HepG2 (cell line): ENCODE measurements around the gene FAM156B. TPM values are rescaled to one million over a fixed set of nuclear protein-coding genes. Genes with fewer than 3 reads are reported as not detected.

Experiments
- BORCS8-MEF2B ChIP-seq: sonication (generic); formaldehyde crosslinking; IDR thresholded peaks from 2 replicates; pipeline ENCODE4 v1.8.0; 2022; ENCODE audit warnings: mild to moderate bottlenecking, missing genetic modification reagents
- CSRNP1 ChIP-seq: sonication (generic); formaldehyde crosslinking; IDR thresholded peaks from 2 replicates; pipeline ENCODE4 v1.8.1; 2023; ENCODE audit warnings: mild to moderate bottlenecking, missing genetic modification reagents
- ETV5 ChIP-seq: IDR thresholded peaks from 2 replicates; pipeline ENCODE4 v1.6.1; 2018; ENCODE audit warnings: missing biosample characterization, missing genetic modification reagents, inconsistent platforms, borderline replicate concordance
- MAFK ChIP-seq, 2 experiments: IDR thresholded peaks in 1 of 2; conservative IDR thresholded peaks in 1 of 2; 2 replicates each; pipeline ENCODE4 v1.6.1; 2011; ENCODE audit warnings: improper control_type of control experiment in 2 of 2, low read length in 2 of 2
- MAX ChIP-seq: IDR thresholded peaks from 2 replicates; pipeline ENCODE4 v1.6.1; 2012; ENCODE audit warnings: inconsistent platforms
- NR3C1 ChIP-seq: sonication (generic); formaldehyde crosslinking; IDR thresholded peaks from 2 replicates; pipeline ENCODE4 v1.4.0; 2020; ENCODE audit warnings: missing genetic modification reagents
- PHF21A ChIP-seq: sonication (generic); formaldehyde crosslinking; IDR thresholded peaks from 2 replicates; pipeline ENCODE4 v1.5.0; 2020; ENCODE audit warnings: mild to moderate bottlenecking, missing genetic modification reagents
- PRMT3 ChIP-seq: sonication (generic); formaldehyde crosslinking; IDR thresholded peaks from 2 replicates; pipeline ENCODE4 v1.8.1; 2022; ENCODE audit warnings: low read depth, mild to moderate bottlenecking, moderate library complexity, missing genetic modification reagents, borderline replicate concordance
- PTBP1 ChIP-seq: fragments of 200-400 bp; formaldehyde crosslinking; IDR thresholded peaks from 2 replicates; pipeline ENCODE4 v1.6.1; 2018; ENCODE audit warnings: low read length, low read depth; ENCODE audit not compliant: poor library complexity, severe bottlenecking
- TRIM24 ChIP-seq: sonication (generic); formaldehyde crosslinking; IDR thresholded peaks from 2 replicates; pipeline ENCODE4 v1.8.0; 2022; ENCODE audit warnings: mild to moderate bottlenecking, missing genetic modification reagents
- ZFP41 ChIP-seq: sonication (generic); formaldehyde crosslinking; IDR thresholded peaks from 2 replicates; pipeline ENCODE4 v1.4.0; 2020; ENCODE audit warnings: mild to moderate bottlenecking, missing genetic modification reagents, borderline replicate concordance
- ZKSCAN1 ChIP-seq: fragments of 150-350 bp; IDR thresholded peaks from 2 replicates; pipeline ENCODE4 v1.6.1; 2014; ENCODE audit warnings: low read length
- ZNF331 ChIP-seq: sonication (generic); formaldehyde crosslinking; IDR thresholded peaks from 2 replicates; pipeline ENCODE4 v1.4.0; 2020; ENCODE audit warnings: missing genetic modification reagents
- ZNF496 ChIP-seq: sonication (generic); formaldehyde crosslinking; IDR thresholded peaks from 2 replicates; pipeline ENCODE4 v1.8.1; 2023; ENCODE audit warnings: mild to moderate bottlenecking, moderate library complexity, missing genetic modification reagents; ENCODE audit not compliant: insufficient replicate concordance
- ZNF510 ChIP-seq: sonication (generic); formaldehyde crosslinking; IDR thresholded peaks from 2 replicates; pipeline ENCODE4 v1.4.0; 2020; ENCODE audit warnings: low read depth, mild to moderate bottlenecking, missing genetic modification reagents
- ZNF570 ChIP-seq: sonication (generic); formaldehyde crosslinking; IDR thresholded peaks from 2 replicates; pipeline ENCODE4 v1.4.0; 2020; ENCODE audit warnings: mild to moderate bottlenecking, missing genetic modification reagents, borderline replicate concordance
- ZNF609 ChIP-seq: sonication (generic); formaldehyde crosslinking; IDR thresholded peaks from 2 replicates; pipeline ENCODE4 v1.4.0; 2020; ENCODE audit warnings: mild to moderate bottlenecking, missing genetic modification reagents, borderline replicate concordance
- polyA plus RNA-seq, 8 experiments: library from polyadenylated mRNA; depleted of rRNA in 3 of 8; stranded (reverse) in 7 of 8; unstranded in 1 of 8; fragments of >200 nt; fragmentation: Illumina TruSeq in 4 of 8; extraction: Trizol in 4 of 8; gene quantifications; 2 replicates each; pipeline versions ENCODE4 v1.2.1 to v1.2.3, GENCODE V29; 2011 to 2016; ENCODE audit warnings: low read depth in 4 of 8, missing spikeins in 1 of 8, mixed read lengths in 1 of 8; ENCODE audit not compliant: insufficient read depth in 1 of 8
- total RNA-seq, 5 experiments: library from RNA; depleted of rRNA; stranded (reverse); fragments of >200 nt; fragmentation: Illumina TruSeq; extraction: Trizol; gene quantifications; 2 replicates each; pipeline ENCODE4 v1.2.3, GENCODE V29; 2016; ENCODE audit warnings: low read depth in 1 of 5
- TF ChIP-seq, protein P1 (sequence below), 2 experiments: IDR thresholded peaks; 2 replicates each; pipeline ENCODE4 v1.6.1; 2011 to 2012; ENCODE audit warnings: low read length in 2 of 2, borderline replicate concordance in 1 of 2, low read depth in 1 of 2, mild to moderate bottlenecking in 1 of 2, moderate library complexity in 1 of 2

FAM156B gene
- total and polyA plus RNA-seq, 2 of the 13 experiments (the other 11 are each of a cell fraction or from before 2014, with no cell fraction given) = 7.8 to 82.1 TPM

- TF ChIP-seq, protein P1, sequence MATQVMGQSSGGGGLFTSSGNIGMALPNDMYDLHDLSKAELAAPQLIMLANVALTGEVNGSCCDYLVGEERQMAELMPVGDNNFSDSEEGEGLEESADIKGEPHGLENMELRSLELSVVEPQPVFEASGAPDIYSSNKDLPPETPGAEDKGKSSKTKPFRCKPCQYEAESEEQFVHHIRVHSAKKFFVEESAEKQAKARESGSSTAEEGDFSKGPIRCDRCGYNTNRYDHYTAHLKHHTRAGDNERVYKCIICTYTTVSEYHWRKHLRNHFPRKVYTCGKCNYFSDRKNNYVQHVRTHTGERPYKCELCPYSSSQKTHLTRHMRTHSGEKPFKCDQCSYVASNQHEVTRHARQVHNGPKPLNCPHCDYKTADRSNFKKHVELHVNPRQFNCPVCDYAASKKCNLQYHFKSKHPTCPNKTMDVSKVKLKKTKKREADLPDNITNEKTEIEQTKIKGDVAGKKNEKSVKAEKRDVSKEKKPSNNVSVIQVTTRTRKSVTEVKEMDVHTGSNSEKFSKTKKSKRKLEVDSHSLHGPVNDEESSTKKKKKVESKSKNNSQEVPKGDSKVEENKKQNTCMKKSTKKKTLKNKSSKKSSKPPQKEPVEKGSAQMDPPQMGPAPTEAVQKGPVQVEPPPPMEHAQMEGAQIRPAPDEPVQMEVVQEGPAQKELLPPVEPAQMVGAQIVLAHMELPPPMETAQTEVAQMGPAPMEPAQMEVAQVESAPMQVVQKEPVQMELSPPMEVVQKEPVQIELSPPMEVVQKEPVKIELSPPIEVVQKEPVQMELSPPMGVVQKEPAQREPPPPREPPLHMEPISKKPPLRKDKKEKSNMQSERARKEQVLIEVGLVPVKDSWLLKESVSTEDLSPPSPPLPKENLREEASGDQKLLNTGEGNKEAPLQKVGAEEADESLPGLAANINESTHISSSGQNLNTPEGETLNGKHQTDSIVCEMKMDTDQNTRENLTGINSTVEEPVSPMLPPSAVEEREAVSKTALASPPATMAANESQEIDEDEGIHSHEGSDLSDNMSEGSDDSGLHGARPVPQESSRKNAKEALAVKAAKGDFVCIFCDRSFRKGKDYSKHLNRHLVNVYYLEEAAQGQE (IDR thresholded peaks at IDR 0.05; ENCODE audit: borderline replicate concordance in 1 of 2, low read depth in 1 of 2, low read length in 2 of 2) = no peak
- TF ChIP-seq MAFK (conservative IDR thresholded peaks at IDR 0.05 in 1 of 2, IDR thresholded peaks at IDR 0.05 in 1 of 2; ENCODE audit: low read length in 2 of 2) (no peak), PTBP1 (no peak), PRMT3 (0 out of 2 replicates have a peak, but pooled peaks have one; percentile 22), ZNF331 (CRISPR knock-in tag) (peak; percentile 27; the same call in 1 of the 2 replicates), ZNF570 (CRISPR knock-in tag) (no peak), BORCS8-MEF2B (CRISPR knock-in tag) (no peak; the same call in 1 of the 2 replicates), ZKSCAN1 (no peak), ZNF510 (CRISPR knock-in tag) (no peak), ZFP41 (no peak), TRIM24 (CRISPR knock-in tag) (no peak), CSRNP1 (no peak), ZNF496 (CRISPR knock-in tag) (no peak), PHF21A (CRISPR knock-in tag) (no peak), NR3C1 (no peak), MAX (0 out of 2 replicates have a peak, but pooled peaks have one; percentile 15), ETV5 (no peak; the same call in 1 of the 2 replicates), ZNF609 (peak; percentile 74; the same call in 1 of the 2 replicates)
These were observed 37.8 kb downstream of the FAM156B start (continued) for GRCh38 chrX:52934704-52935469.
